ENCODE data around the gene DKC1.
"Not testable (repeated sequence)": the region's sequence is repeated elsewhere in the genome, so short reads cannot be mapped to it uniquely, and the experiment has no call there.

Gene DKC1

GRCh38 chrX:154795016-154795415 lies 32.4 kb downstream of the DKC1 start:
- DNase-seq, result no peak

GRCh38 chrX:154797006-154797405 lies 34.3 kb downstream of the DKC1 start:
- DNase-seq, result no peak

GRCh38 chrX:154799556-154800348 lies 37.1 kb downstream of the DKC1 start:
- DNase-seq, result no peak

DNA sequence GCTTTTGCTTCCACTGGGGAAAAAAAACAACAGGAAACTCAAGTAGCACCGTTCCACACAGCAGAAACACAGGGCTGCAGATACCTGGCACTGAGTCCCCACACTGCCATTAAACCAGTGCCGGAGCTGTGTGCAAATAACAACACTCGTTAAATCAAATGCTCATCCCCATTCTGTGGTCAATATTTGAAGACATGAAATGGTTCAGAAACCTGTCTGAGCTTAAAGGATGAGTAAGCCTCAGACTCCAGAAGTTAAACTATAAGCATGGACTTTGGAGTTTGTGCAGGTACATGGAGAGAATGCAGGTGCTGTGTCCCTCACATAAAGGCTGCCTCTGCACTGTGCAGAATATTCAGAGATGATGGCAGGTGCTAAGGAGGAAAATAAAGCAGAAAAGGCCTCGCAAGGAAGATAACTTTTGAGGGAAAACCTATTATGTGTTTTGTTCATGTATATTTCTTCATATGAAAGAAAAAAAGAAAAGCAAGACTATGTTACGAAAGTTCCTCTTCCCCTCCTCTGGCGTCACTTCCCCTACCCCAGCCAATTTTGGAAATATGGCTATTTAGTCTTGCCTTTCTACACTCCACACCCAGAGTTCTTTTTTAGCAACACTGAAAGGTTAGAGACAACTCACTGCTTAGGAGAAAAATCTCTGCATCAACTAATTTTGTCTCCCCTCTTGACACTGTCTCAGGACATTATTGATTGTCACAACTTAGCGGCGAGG lies 38.0 kb downstream of the DKC1 start:
- no peak for DNase-seq

DNA sequence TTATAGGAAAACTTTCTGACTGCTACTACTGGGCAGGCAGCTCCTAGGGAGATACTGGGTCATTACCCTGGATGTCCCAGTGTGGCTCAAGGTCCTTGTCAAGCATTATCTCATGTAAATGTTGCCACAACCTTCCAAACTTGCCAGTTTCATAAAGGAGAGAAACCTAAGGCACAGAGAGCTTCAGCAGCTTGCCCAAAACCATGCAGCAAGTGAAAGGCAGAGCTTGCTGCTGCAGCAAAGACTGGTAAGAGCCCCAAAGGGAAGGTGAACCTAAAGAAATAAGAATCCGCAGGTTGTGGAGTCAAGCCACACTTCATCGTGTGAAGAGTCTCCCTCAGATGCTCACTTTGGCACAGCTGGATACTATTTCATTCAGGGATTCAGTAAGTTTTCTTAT lies 40.3 kb downstream of the DKC1 start:
- DNase-seq, result no peak

GRCh38 chrX:154804261-154804956 lies 41.7 kb downstream of the DKC1 start:
- DNase-seq, result no peak

GRCh38 chrX:154804957-154805695 lies 42.5 kb downstream of the DKC1 start, which contains the start of gene MPP1:
Gene MPP1, minus strand, starts transcription at chrX:154805485. Its CDS starts 112 bp downstream, at chrX:154805373.
- peak; percentile 76 for DNase-seq

DNA sequence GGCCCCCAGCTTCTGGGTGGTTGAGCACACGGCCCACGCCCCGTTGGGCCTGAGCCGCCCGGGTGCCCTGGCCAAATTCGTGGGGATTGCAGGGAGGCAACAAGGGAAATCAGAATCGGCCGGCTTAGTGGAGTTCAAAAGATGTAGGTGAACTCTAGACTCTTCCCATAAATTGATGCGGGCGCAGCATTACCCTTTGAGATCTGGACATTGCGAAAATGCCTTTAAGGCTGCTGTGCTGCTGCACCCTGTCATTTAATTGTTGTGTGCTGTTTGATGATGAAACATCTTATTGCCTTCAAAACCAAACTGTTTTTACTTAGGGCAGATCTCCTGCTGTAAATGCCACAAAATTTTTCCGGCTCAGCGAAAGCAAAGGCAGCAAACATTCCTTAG lies 43.0 kb downstream of the DKC1 start:
- DNase-seq, result no peak

DNA sequence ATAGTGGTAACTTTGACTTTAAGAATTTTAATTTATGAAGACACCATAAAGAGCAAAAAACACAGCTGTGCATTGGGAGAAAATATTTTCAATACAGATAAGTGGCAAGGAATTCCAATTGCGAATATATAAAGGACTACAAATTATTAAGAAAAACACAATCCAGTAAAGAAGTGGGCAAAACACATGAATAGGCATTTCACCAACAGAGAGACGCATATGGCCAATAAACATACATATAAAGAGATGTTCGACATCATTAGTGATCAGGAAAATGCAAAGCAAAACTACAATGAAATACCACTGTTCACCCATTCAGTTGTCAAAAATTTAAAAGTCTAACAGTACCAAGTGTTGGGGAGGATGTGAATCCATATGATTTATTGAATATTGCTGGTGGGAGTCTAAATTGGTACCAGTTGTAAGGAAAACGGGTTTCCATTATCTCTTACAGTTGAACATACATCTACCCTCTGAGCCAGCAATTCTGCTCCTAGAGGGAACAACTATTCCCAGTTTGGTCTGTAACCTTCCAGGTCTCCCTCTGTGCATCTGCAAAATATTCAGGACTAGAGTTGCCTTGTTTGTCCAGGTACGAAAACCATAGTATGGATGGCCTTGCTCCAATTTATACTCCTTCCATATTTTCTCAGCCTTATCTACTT lies 44.3 kb downstream of the DKC1 start:
- no peak for DNase-seq

DNA sequence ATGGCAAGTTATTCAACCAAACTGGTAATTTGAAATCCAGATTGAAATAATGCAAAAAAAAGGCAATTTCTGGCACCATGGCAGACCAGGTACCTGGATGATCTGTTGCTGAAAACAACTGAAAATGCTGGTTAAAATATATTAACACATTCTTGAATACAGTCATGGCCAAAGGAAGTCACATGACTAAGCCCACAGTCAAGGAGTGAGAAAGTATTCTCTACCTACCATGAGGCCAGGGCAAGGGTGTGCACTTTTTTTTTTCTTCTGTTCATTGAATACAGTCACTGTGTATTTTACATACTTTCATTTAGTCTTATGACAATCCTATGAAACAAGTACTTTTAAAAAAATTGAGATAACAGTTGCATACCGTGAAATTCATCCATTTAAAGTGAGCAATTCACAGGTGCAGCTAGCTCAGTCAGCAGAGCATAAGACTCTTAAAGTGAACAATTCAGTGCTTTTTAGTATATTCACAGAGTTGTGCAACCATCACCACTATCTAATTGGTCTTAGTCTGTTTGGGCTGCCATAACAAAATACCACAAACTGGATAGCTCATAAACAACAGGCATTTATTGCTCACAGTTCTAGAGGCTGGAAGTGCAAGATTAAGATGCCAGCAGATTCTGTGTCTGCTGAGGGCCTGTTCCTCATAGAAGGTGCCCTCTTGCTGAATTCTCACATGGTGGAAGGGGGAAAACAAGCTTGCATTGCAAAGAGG lies 47.4 kb downstream of the DKC1 start:
- DNase-seq, result no peak

DNA sequence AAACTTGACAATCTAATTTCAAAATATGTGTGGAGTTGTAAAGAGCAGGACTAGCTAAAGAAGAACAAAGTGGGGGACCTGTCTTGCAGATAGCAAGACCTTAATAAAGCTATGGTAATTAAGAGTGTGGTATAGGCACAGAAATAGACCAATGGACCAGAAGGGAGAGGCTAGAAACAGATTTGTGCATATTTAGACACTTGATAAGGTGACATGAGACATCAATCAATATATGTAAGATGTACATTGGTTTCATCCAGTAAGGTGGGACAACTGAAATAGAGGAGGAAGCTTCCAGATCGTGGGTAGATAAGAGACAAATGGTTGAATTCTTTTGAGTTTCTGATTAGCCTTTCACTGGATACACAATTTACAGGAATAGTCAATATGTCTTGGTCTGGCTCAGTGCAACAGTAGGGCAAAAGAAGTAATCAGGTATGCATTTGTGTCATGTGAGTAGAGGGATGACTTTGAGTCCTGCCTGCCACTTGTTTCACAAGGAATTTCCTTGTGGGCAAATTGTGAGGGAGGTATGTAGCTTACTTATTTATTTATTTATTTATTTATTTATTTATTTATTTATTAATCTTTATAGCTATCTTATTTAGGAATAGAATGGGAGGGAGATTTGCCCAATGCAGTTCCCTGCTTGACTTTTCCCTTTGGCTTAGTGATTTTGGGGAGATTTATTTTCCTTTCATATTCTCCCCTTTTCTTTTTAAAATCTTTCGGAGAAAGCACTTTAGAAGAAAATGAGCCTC lies 49.9 kb downstream of the DKC1 start:
- DNase-seq, result no peak

GRCh38 chrX:154813801-154814200 lies 51.1 kb downstream of the DKC1 start:
- DNase-seq, result no peak

DNA sequence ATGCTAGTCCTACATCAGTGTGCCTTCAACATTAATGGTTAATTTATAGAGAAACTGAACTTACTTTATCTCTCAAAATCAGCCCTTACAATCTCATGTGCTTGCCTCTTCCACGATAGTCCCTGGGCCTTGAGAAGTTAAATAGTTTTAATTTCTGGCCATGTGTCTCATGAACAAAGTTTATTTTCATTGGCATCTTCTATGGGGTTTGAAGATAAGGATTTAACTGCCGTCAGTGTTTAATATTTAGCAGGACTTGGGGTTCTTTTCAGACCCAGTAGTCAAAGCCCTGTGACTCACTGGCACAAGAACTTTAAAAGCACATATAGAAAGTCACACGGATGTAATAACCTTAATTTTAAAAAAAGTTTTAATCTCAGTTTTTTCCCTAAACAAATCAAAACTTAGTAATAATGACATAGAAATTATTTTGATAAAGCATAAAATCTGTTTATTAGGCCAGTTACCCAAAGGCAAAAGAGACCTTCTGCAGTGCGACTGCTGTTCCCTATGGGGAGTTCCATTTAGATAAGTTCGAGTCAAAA lies 52.7 kb downstream of the DKC1 start:
- DNase-seq, result no peak

- DNase-seq, result not testable (repeated sequence)
Measured at GRCh38 chrX:154816326-154816898, 53.7 kb downstream of the DKC1 start.

- not testable (repeated sequence) for DNase-seq
Measured at GRCh38 chrX:154817048-154817618, 54.5 kb downstream of the DKC1 start.

GRCh38 chrX:154818916-154819770 lies 56.5 kb downstream of the DKC1 start:
- no peak for DNase-seq

DNA sequence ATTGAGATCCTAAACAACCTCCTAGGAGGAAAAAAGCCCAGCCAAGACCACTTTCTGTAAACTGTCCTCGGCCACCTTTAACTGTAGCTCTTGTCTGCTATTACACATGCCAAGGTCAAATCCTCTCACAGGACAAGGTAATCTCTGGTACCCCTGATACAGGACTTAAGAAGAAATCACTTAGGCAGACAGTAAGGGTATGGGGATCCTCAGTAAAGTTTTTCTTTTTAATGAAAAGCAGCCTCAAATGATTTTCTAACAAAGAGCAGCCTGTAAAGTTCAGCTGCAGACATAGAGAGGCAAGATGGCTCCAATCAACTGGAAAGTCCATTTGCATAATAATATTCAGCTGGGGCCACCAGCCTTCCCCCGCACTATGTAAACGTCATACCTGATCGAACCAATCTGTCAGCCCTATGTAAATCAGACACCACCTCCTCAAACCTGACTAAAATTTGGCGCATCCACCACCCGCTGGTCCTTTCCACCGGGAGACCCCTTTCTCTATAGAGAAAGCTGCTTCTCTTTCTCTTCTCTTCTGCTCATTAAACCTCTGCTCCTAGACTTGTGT lies 57.2 kb downstream of the DKC1 start:
- DNase-seq, result no peak

GRCh38 chrX:154821523-154821922 lies 58.9 kb downstream of the DKC1 start:
- no peak for DNase-seq
